Stimulated activated CD4-positive, alpha-beta T cell treated with anti-CD3 and anti-CD28 coated beads, Interleukin-1b, Interleukin-23, amount 100 ng/mL, for 24 hours (primary cell): ENCODE results near the gene MRPL20.
A peak's percentile ranks its signal among the peaks of the same experiment; 100 is the strongest.
"Not testable (repeated sequence)": the region's sequence is repeated elsewhere in the genome, so short reads cannot be mapped to it uniquely, and the experiment has no call there.

Source experiments
- DNase-seq, 4 experiments: peaks; one replicate each; pipeline ENCODE4 v3.0.0-alpha.2; 2020; ENCODE audit warnings: low read depth in 4 of 4, low spot score in 1 of 4

MRPL20 gene

DNA sequence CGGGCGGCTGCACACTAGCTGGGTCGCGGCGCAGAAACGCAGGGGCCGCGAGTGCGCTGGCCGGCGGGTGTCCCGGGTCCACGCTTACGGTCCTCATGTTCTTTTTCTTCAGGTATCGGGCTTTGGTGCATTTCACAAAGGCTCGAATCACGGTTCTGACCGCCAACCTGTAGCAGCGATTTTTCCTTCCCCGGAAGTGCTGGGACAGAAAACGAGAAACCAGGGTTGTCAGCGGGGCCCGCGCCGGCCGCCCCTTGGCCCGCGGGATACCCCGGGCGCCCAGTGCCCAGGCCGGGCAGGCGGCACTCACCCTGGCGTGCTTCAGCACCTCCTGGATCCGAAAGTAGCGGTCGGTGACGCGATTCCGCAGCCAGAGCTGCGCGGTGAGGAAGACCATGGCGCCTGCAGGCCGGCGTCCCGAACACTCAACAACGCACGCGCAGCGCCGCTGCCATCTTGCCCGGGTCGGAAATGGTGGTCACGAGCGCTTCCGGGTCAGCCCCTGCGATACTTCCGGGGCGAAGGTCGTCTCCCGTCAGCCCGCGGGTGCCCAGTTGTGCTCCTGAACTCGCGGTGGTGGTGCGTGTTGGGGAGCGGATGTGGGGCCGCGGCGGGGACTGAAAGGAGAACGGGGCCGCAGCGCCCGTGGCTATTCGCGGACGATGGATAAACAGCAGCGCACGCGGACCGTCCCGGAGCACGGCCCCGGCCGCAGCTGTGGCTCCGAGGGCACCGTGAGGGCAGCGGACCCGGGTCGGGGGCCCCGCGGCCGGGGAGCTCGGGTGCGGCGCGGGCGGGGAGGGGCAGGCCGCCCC, at the start of gene MRPL20:
Gene MRPL20 (minus strand): TSS at position 473 of the 815 bp plus-strand sequence. CDS start 76 bp downstream, at position 397.
- DNase-seq: peak; percentile 86 to 95 (median 90)

DNA sequence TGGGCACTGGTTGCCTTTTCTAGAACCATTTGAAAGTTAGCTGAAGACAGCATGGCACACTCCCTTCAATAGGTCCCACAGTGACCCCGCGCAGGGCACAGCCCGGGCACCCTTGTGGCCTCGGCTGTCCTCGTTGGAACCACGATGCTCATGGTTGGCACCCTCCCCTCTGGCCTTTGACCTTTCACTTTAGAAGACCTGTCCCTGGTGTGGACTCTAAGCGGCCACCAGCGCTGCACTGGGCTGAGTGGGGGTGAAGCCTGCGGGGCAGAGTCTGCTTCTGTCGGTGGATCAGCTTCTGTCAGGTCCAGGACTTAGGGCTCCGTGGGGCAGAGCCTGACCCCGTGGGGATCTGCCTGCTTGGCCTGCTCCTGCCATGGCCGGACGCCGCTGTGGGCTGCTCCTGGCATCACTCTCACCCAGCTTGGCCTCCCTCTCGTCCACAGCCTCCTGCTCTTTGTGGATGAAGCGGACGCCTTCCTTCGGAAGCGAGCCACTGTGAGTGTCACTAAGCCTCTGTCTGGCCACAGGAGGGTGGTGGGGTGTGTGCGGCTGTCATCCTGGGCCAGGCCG, 49.7 kb upstream of the MRPL20 start:
- DNase-seq: not testable (repeated sequence)

DNA sequence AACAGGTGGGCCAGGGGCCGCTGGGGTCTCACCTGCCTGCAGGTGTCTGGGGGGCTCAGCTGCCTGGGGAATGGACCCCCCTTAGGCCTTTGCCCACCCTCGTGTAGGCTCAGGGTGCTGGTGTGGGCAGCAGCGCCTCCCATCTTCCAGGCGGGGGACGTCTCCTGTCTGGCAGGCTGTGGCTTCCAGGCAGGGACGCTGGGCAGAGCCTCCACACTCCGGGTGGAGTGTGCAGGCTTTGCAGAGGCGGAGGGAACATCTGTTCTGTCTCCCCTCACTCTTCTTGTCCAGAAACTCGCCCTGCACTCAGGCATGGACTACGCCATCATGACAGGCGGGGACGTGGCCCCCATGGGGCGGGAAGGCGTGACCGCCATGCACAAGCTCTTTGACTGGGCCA, 48.8 kb upstream of the MRPL20 start:
- DNase-seq: not testable (repeated sequence)

DNA sequence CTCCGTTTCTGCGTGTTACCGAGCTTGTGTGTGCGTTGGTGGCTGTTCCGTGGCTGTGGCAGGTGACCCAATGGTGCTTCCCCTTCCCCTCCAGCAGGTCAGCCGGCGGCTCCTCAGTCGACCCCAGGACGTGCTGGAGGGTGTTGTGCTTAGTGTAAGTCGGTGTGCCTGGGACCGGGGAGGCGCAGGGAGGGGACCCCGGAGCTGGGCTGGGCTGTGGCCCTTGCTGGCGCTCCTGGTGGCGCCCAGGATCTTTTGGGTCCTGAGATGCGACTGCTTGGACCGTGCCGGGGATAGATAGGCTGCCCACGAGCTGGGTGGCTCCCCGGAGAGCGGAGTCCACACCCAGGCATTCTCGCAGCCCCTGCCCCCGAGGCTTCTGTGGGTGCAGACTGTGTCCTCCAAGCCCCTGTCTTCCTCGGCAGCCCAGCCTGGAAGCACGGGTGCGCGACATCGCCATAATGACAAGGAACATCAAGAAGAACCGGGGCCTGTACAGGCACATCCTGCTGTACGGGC, 48.3 kb upstream of the MRPL20 start:
- DNase-seq: no peak

DNA sequence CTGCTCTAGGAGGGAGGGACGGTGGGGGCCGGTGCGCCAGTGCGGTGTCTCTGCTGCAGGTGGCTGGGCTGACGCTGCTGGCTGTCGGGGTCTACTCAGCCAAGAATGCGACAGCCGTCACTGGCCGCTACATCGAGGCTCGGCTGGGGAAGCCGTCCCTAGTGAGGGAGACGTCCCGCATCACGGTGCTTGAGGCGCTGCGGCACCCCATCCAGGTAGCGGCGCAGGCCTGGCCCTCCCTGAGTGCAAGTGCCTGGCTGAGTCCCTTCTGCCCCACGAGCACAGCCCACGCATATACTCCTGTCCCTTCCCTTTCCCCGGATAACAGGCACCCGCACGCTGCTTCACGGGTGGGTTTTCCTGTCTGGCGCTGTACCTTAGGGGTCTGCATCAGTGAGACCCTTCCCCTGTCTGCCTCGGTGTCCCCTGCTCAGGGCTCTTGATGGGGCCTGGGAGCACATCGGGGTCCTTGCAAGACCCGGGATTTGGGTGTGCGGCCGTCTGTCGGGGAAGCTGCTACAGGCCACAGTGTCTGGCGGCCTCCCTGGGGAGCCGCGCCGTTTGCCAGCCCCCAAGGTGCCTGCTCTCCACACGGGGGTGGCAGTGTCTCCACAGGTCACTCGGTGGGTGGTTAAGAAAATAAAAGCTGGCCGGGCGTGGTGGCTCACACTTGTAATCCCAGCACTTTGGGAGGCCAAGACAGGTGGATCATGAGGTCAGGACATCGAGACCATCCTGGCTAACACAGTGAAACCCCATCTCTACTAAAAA, 47.4 kb upstream of the MRPL20 start:
- not testable (repeated sequence) for DNase-seq

DNA sequence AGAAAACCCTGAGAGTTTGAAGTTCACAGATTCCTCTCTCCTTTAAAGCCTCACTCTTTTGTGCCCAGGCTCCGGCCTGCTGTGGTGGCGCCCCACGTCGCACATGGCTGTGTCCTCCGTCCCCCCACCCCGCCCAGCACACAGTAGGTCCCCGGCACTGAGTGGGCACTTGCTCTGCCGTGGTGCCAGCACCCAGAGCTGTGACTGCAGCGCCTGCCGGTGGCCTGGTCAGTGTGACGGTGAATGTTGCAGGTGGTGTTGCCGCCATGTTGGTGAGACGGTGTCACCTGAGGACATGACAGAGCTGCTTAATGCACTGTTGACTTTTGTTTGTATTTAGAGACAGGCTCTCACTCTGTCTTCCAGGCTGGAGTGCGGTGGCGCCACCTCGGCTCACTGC, 45.8 kb upstream of the MRPL20 start:
- DNase-seq: no peak

DNA sequence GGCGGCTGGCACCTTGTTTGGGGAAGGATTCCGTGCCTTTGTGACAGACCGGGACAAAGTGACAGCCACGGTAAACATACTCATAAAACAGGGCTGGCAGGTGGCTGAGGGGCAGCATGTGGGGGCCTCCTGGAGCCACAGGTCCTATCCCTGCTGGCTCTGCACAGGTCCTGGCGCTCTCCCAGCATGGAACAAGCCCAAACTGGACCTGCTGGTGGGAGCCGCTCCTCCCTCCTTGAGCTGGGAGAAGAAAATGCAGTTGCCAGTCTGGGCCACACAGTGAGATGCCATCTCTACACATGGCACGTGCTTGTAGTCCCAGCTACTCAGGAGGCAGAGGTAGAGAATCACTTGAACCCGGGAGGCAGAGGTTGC, 45.3 kb upstream of the MRPL20 start:
- not testable (repeated sequence) for DNase-seq

DNA sequence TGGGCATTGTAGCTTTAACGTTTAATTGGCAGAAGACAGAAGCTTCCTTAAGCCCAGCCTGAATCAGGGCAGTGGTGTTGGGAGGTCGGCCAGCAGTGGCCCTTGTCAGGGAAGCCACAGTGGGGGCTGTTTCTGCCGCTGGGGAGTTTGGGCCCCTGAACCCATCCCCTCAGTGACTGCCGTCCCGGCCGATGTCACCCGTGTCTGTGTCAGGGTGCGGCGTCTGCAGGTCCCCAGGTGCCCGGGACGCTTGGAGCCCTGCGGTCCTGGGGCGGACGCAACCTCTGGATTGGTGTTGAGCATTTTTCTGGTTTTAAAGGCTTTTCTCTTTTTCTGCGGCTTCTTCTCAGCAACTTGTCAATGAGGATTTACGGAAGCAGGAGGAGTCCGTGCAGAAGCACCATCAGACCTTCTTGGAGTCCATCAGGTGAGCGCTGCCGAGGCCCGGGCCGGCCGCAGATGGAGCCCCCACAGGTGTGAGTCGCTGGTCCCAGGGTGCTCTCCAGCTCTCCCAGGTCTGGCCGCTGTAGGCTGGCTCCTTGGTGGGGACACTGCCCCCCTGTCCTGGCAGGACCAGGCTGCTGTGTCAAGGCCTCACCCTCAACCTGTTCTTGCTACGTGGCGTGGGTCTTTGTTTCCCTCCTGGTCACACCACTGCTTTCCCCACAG, 44.7 kb upstream of the MRPL20 start:
- no peak for DNase-seq

DNA sequence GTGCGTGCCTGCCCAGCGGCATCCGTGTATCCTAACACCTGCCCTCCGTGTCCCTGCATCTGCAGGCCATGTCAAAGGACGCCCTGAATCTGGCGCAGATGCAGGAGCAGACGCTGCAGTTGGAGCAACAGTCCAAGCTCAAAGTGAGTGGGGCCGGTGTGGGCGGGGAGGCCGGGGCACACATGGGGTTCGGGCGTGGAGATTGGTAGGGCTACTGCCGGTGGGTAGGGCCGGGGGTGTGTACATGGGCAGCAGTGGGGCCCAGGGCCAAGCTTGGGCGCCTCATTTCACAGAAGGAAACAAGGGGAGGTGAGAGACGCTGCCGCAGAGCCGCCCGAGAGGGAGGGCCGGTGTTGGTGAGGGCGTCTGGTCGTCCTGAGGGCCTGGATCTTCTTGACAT, 43.5 kb upstream of the MRPL20 start:
- DNase-seq: not testable (repeated sequence)

DNA sequence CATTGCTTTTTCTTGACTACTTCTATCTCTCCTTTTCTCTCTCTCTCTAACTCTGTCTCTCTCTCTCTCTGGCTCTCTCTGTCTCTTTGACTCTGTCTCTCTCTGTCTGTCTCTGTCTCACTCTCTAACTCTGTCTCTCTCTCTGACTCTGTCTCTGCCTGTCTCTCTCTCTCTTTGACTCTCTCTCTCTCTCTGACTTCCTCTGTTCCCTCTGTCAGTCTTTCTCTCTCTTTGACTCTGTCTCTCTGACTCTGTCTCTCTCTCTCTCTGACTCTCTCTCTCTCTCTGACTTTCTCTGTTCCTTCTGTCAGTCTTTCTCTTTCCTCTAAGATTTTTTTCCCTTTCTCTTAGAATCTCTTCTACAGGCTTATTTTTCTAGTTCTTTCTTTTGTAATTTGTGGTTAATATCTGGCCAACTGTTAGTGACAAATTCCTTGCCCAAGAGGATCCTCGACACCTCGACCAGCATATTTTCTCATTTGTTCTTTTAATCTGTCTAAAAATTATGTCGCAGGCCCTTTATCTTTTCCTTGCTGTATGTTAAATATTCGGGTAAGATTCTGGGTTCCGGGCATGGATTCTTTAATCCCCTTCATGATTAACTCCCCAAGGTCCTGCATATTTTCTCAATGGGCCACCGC, 42.1 kb upstream of the MRPL20 start, which contains the start of gene ATAD3C:
Gene ATAD3C (plus strand): TSS at position 591 of the 641 bp plus-strand sequence. CDS start 995 bp downstream, outside the sequence.
- no peak for DNase-seq

DNA sequence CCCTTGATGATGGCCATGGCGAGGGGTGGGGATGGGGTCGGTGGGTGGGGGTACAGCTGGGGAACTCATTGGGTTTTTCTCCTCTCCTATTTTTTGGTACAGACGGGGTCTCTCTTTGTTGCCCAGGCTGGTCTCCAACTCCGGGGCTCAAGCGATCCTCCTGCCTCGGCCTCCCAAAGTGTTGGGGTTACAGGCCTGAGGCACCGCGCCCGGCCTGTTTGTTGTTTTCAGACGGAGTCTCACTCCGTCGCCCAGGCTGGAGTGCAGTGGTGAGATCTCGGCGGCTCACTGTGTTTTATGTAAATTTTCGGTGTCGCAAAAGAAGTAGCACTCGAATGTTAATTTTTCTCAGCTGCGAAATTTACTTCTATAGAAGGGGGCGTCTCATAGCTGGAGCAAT, 39.5 kb upstream of the MRPL20 start:
- not testable (repeated sequence) for DNase-seq

DNA sequence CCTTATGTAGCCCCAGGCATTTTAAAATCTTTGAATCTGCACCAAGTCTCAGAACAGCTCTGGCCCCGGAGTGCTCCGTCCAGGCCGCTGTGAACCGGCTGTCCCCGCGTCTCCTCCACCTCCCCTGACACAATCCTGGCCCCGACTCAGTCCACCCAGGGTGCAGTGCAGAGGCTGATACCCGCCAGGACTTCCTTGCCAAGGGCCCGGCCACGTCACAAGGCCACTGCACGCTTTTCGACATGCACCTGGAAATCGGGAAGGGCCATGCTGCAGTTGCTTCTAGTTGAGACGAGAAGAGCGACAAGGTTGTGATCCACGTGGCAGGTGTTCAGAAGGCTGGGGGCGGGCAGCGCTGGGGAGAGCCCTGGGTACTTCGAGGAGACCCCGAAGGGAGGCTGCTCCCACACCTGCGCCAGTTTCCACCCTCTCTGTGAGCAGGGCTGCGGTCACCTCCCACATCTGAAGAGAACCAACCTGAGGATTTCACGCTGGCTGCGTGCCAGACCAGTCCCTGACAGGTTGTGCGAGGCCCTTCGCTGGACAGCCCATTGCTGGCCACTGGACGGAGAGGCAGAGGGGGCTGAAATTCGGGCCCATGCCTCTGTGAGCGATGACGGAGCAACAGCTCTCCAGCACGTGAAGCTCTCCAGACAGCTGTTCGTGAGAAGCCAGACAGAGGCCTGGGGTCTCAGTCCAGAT, 35.1 kb upstream of the MRPL20 start:
- no peak for DNase-seq

DNA sequence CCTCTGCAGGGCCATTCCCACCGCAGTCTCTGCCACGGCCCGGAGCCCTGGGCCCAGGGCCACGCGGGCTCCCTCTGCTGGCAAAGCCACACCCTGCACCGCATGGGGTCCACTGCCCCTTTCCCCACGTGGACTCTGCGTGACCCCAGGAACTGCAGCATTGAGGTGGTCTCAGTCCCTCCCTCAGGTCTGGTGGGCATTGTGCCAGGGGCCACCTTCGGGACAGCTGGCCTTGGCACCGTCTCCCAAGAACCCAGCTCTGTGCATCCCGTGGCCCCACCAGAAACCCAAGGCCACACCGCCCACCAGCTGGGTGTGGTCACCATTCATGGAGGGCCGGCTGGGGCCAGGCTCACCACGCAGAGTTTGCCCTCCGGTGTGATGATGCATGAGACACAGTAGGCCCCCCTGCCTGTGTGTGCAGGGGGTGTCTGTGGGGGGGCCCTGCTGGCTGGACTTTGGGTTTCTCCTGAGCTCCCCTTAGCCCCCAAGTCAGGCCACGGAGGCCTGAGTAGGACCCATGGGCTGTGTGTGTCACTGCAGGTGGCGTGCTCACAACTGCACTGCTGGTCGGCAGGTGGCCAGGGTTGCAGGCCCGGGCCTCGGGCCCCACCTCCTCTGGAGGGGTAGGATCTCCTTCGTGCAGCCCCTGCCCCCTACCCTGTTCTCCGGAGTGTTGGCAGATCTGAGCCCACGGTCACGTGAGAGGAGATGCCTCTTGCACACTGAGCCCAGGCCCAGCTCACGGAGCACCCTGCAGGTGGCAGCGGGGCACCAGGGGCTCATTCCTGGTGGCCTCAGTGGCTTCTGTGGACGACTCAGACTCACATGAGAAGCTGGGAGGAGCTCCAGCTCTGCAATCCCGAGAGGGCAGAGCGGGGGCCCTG, 34.2 kb upstream of the MRPL20 start:
- DNase-seq: peak; percentile 34 to 54 (median 49)

DNA sequence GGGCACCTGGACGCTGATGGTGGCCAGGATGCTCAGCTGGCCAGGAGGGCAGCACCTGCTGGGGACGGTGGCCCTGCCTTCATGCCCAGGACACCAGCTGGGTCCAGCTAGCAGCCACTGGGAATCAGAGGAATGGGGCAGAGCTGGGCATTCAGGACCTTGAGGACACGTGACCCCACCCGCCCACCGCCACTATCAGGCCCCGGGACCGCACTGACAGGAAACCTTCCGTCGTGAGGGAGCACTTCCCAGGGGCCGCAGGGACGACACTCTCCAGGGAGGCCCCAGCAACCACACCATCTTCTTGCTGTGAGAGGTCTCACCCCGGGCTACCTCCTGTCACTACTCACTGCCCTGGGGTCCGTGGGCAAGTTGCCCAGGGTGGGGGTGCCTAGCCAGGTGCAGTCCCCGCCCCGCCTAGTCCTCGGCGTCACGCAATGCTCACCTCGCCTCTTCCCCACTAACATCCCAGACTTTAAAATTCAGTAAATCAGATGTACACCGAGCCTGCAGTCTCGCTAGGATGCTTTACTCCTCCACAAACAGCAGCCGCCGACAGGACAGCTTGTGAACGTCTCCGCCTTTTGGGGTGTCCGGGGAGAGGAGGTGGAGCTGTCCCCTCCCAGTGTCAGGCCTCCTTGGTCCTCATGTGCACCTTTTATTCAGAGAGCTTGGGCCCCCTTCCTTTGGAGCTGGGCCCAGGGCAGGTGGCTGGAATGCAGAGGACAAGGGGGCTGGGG, 33.3 kb upstream of the MRPL20 start:
- DNase-seq: no peak

DNA sequence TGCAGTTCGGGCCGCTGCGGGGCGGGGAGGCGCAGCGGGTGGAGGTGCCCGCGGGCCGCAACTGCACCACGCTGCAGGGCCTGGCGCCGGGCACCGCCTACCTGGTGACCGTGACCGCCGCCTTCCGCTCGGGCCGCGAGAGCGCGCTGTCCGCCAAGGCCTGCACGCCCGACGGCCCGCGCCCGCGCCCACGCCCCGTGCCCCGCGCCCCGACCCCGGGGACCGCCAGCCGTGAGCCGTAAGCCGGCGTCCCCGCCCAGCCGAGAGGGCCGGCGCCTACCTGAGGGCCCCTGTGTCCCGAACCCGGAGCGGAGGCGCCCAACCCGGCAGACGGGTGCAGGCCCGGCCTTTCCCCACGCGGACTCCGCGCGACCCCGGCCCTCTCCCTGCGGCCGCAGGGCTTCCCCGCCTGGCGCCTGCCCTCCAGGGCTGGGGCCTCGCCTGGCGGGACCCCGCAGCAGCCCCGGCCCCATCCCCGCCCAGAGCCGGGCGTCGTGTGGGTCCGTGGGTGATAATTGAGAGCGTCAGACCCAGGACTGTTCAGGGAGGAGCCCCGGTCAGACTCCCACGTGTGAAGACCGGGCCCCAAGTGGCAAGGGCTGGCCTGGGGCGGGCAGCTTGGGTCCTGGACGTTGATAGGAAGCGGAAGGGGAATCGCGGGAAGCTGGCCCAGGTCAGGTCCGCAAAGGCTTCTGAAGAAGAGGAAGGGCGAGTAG, 32.6 kb upstream of the MRPL20 start:
- DNase-seq: no peak

DNA sequence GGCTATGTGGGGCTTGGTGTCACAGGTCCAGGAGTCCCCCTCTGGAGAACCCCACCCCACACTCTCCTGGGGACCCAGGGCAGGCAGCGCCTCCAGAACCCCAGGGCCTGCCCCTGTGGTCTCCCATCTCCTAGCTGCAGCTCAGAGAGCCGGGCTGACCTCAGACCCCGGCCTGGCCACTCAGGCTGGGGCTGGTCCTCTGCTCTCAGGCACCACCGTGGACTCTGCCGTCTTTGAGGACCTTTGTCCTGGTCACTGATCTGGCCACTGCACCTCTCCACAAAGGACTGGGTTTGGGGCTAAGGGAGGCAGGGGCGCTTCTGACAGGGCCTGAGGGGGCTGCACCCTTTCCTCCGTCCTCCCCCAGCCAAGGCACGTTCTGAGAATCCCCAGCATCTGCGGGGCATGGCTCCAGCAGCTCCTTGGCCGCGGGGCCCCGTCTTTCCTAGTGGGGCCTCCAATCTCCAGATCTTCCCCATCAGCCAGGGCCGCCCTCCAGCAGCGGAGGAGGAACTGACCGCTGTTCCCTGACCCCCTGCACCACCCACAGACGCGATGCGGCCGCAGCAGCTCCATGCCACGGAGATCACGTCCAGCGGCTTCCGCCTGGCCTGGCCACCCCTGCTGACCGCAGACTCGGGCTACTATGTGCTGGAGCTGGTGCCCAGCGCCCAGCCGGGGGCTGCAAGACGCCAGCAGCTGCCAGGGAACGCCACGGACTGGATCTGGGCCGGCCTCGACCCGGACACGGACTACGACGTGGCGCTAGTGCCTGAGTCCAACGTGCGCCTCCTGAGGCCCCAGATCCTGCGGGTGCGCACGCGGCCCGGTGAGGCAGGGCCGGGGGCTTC, 31.7 kb upstream of the MRPL20 start:
- DNase-seq: no peak

DNA sequence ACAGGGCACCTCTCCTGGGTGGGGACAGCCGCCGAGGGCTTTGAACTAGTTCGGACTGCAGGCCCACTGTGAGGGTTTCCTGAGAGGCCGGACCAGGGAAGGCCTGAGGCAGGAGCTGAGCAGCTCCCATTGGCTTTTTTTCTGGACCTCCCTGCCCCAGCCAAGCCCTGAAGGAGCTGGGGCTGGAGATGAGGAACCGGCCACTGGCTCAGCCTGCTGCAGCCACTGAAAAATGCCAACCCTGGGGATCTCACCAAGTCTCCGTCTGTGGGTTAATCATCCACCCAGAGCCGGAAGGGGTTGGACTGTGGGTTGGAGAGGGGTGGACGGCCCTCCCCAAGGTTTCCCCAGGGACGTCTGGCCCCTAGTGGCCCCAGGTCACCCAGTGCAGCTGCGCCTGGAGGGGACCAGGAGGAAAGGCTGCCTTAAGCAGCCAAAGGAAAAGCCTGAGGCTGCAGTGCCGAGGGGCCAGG, 30.8 kb upstream of the MRPL20 start:
- no peak for DNase-seq
